NT2/D1 (cell line): ENCODE measurements around the gene CHID1.

Experiments
- SUZ12 ChIP-seq: IDR thresholded peaks from 2 replicates; pipeline ENCODE4 v1.6.1; 2011; ENCODE audit not compliant: insufficient read length, insufficient read depth; ENCODE audit errors: extremely low read depth
- YY1 ChIP-seq: IDR thresholded peaks from 2 replicates; pipeline ENCODE4 v1.6.1; 2011; ENCODE audit not compliant: insufficient read length, insufficient read depth
- ZNF274 ChIP-seq: IDR thresholded peaks from 2 replicates; pipeline ENCODE4 v1.6.1; 2011; ENCODE audit warnings: mild to moderate bottlenecking, low read depth, low read length

DNA sequence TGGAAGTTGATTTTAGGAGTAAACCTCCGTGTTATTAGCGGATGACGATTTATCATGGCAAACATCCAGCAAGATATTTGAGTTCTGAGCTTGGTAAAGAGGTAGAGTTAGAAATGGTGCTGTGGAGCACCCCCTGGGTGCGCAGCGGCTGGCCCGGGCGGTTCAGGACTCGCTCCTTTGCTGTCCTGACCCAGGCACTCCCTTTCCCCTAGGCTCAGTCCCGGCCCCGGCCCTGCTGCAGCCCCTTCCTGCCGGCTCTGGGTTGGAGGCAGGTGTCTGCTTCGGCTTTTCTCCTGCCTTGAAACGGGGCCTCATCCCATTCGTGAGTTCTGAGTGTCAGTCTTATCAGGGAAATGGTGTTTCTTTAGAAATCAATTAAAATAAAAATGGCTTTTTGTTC lies 48.4 kb upstream of the CHID1 start:
- no peak for TF ChIP-seq ZNF274
- TF ChIP-seq SUZ12, result no peak
- TF ChIP-seq YY1, result no peak
